Measurements from ENCODE around the gene L3HYPDH.

The L3HYPDH gene

DNA sequence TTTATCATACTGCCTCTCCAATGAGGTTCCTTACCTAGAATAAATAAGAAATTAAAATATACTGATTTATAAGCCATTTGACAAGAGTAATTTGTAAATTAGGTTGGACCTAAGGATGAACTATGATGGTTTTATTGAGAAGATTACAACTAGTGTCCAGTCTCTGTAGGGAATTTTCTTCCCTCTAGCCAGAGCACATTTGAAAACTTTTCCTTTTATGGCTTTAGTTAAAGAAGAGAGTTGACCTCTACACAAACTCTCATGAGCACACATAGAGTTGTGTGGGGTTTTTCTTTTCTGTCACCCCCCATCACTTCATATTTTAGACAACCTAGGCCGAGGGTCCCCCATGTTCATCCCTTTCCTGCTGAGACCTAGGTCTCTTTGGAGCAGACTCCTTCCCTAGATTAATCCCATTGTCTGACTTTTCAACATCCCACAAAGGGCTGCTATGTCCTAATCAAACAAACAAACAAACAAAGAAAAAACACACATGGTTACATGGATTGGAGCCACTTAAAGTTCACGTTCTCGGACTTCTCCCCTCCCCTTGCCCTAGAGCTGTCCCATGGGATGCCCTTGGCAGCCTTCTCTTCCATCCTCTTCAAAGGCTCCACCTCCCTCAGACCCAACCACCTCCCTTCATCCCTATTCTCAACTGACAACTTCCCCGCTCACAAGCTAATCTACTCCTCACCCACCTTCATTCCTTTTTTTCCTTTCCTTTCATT, 59.7 kb downstream of the L3HYPDH start:
- DNase-seq: no peak

Data from NCI-H1417 treated with DMSO at 0.1 percent for 48 hours (cell line).